Ovary (tissue), 1 donor: ENCODE data around the gene KDELR3.

ENCODE experiments used
- EP300 ChIP-seq: sonication (generic); formaldehyde crosslinking; IDR thresholded peaks from one replicate; pipeline ENCODE4 v1.6.1; 2017; ENCODE audit warnings: antibody characterized with exemption
- POLR2A ChIP-seq: fragments of 450-650 bp; IDR thresholded peaks from one replicate; pipeline ENCODE4 v1.6.1; 2017; ENCODE audit warnings: antibody characterized with exemption, mild to moderate bottlenecking, moderate library complexity

- TF ChIP-seq POLR2A (no peak), EP300 (no peak)
Measured at GRCh38 chr22:38426628-38427027, 41.3 kb upstream of the KDELR3 start.
